Measurements from ENCODE around the gene MBOAT7.

DNA sequence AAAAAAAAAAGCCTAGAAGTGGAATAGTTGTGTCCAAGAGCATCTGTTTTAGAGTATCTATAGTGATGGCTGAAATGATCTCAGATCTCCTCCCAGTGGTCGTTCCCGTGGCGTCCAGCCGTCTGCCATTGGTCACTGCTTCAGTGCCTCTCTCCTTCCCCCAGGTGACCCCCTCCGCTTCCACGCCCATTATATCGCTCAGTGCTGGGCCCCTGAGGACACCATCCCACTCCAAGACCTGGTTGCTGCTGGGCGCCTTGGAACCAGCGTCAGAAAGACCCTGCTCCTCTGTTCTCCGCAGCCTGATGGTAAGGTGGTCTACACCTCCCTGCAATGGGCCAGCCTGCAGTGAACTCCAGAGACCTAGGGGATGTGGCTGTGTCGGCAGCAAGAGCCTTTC lies 3.6 kb upstream of the MBOAT7 start:
- TF ChIP-seq, protein P1, sequence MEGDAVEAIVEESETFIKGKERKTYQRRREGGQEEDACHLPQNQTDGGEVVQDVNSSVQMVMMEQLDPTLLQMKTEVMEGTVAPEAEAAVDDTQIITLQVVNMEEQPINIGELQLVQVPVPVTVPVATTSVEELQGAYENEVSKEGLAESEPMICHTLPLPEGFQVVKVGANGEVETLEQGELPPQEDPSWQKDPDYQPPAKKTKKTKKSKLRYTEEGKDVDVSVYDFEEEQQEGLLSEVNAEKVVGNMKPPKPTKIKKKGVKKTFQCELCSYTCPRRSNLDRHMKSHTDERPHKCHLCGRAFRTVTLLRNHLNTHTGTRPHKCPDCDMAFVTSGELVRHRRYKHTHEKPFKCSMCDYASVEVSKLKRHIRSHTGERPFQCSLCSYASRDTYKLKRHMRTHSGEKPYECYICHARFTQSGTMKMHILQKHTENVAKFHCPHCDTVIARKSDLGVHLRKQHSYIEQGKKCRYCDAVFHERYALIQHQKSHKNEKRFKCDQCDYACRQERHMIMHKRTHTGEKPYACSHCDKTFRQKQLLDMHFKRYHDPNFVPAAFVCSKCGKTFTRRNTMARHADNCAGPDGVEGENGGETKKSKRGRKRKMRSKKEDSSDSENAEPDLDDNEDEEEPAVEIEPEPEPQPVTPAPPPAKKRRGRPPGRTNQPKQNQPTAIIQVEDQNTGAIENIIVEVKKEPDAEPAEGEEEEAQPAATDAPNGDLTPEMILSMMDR (IDR thresholded peaks at IDR 0.05): no peak
- no peak for TF ChIP-seq POLR2A (IDR thresholded peaks at IDR 0.05)
